GM23338 (cell line): ENCODE data around the gene EHD4. TPM values are rescaled to one million over a fixed set of nuclear protein-coding genes. Genes with fewer than 3 reads are reported as not detected.
A peak's percentile ranks its signal among the peaks of the same experiment; 100 is the strongest.

Source experiments
- ATAC-seq: fragments of 200-7000 bp; cut with Tn5 transposase; 3 replicates; pipeline ENCODE4 v1.9.1; 2020
- DNase-seq: peaks from one replicate; pipeline ENCODE4 v3.0.0-alpha.2; 2015; ENCODE audit warnings: low spot score
- H2AFZ ChIP-seq: fragments of 200-600 bp; sonication (generic); 2 replicates; pipeline ENCODE4 v1.8.0; 2016; ENCODE audit warnings: antibody characterized with exemption, mild to moderate bottlenecking, moderate library complexity
- H3F3A ChIP-seq: fragments of 200-600 bp; sonication (generic); replicated peaks from 2 replicates; pipeline ENCODE4 v1.8.0; 2017; ENCODE audit warnings: antibody characterized with exemption, mixed run types, low read depth
- H3K27ac ChIP-seq: fragments of 200-600 bp; sonication (generic); 2 replicates; pipeline ENCODE4 v1.6.1; 2016; ENCODE audit warnings: low read depth
- H3K27me3 ChIP-seq: fragments of 200-600 bp; sonication (generic); 2 replicates; pipeline ENCODE4 v1.8.0; 2016; ENCODE audit warnings: mild to moderate bottlenecking, mixed run types, moderate library complexity; ENCODE audit not compliant: insufficient read depth
- H3K36me3 ChIP-seq: fragments of 200-600 bp; sonication (generic); 2 replicates; pipeline ENCODE4 v1.8.0; 2016; ENCODE audit warnings: mild to moderate bottlenecking; ENCODE audit not compliant: insufficient read depth
- H3K4me1 ChIP-seq: fragments of 200-600 bp; sonication (generic); 2 replicates; pipeline ENCODE4 v1.8.0; 2016; ENCODE audit warnings: mild to moderate bottlenecking, moderate library complexity; ENCODE audit not compliant: insufficient read depth
- H3K4me2 ChIP-seq: fragments of 200-600 bp; sonication (generic); 2 replicates; pipeline ENCODE4 v1.7.1; 2017; ENCODE audit warnings: mixed run types
- H3K4me3 ChIP-seq: fragments of 200-600 bp; sonication (generic); 2 replicates; pipeline ENCODE4 v1.6.1; 2016; ENCODE audit warnings: mixed run types
- H3K79me2 ChIP-seq: fragments of 200-600 bp; sonication (generic); replicated peaks from 2 replicates; pipeline ENCODE4 v1.8.0; 2017; ENCODE audit warnings: mild to moderate bottlenecking; ENCODE audit not compliant: insufficient read depth
- H3K9me2 ChIP-seq: fragments of 200-600 bp; sonication (generic); 2 replicates; pipeline ENCODE4 v1.8.0; 2017; ENCODE audit not compliant: insufficient read depth
- H4K20me1 ChIP-seq: fragments of 200-600 bp; sonication (generic); replicated peaks from 2 replicates; pipeline ENCODE4 v1.8.0; 2017; ENCODE audit warnings: mild to moderate bottlenecking; ENCODE audit not compliant: insufficient read depth
- H3K27ac Mint-ChIP-seq: 2 replicates; pipeline ENCODE4 v1.8.0; 2020; ENCODE audit warnings: inconsistent platforms, mild to moderate bottlenecking, moderate library complexity, mixed read lengths
- H3K27me3 Mint-ChIP-seq: 3 replicates; pipeline ENCODE4 v1.8.0; 2022; ENCODE audit warnings: low read depth, mild to moderate bottlenecking, moderate library complexity, mixed read lengths, inconsistent platforms; ENCODE audit not compliant: insufficient read depth, poor library complexity
- H3K36me3 Mint-ChIP-seq: 3 replicates; pipeline ENCODE4 v1.8.0; 2021; ENCODE audit warnings: low read depth, mild to moderate bottlenecking, inconsistent platforms, moderate library complexity, mixed read lengths
- H3K4me1 Mint-ChIP-seq: 3 replicates; pipeline ENCODE4 v1.8.0; 2020; ENCODE audit warnings: mild to moderate bottlenecking, inconsistent platforms, mixed read lengths
- H3K4me3 Mint-ChIP-seq: 3 replicates; pipeline ENCODE4 v1.8.0; 2021; ENCODE audit warnings: moderate library complexity, mild to moderate bottlenecking, inconsistent platforms, mixed read lengths
- H3K9me3 Mint-ChIP-seq: 3 replicates; pipeline ENCODE4 v1.8.0; 2020; ENCODE audit warnings: moderate library complexity, mild to moderate bottlenecking, inconsistent platforms, mixed read lengths
- CREB1 ChIP-seq: fragments of 250-450 bp; sonication (Bioruptor Pico); IDR thresholded peaks from 2 replicates; pipeline ENCODE4 v1.5.0; 2020; ENCODE audit warnings: low read depth, mild to moderate bottlenecking, moderate library complexity
- CTCF ChIP-seq, 2 experiments: fragments of 200-600 bp in 1 of 2; sonication (generic) in 1 of 2; conservative IDR thresholded peaks; 2 replicates each; pipeline versions ENCODE4 v1.5.1 to v1.6.1; 2016 to 2017; ENCODE audit warnings: antibody characterized with exemption in 2 of 2, low read depth in 2 of 2, mild to moderate bottlenecking in 2 of 2, moderate library complexity in 1 of 2
- ETS1 ChIP-seq: IDR thresholded peaks from 2 replicates; pipeline ENCODE4 v1.6.1; 2016; ENCODE audit warnings: antibody characterized with exemption
- EZH2 ChIP-seq: fragments of 200-600 bp; sonication (generic); IDR thresholded peaks from one replicate; pipeline ENCODE4 v1.8.0; 2017; ENCODE audit warnings: antibody characterized with exemption, mild to moderate bottlenecking, low read depth; ENCODE audit not compliant: unreplicated experiment
- EZH2phosphoT487 ChIP-seq: fragments of 200-600 bp; sonication (generic); IDR thresholded peaks from one replicate; pipeline ENCODE4 v1.8.1; 2018; ENCODE audit warnings: antibody characterized with exemption; ENCODE audit not compliant: unreplicated experiment
- JUNB ChIP-seq: IDR thresholded peaks from one replicate; pipeline ENCODE4 v1.6.1; 2016; ENCODE audit warnings: antibody characterized with exemption; ENCODE audit not compliant: unreplicated experiment
- NANOG ChIP-seq: IDR thresholded peaks from 2 replicates; pipeline ENCODE4 v1.6.1; 2016; ENCODE audit warnings: antibody characterized with exemption, borderline replicate concordance
- POLR2AphosphoS5 ChIP-seq: IDR thresholded peaks from 2 replicates; pipeline ENCODE4 v1.6.1; 2016; ENCODE audit warnings: antibody characterized with exemption, low read depth
- STAT1 ChIP-seq: IDR thresholded peaks from one replicate; pipeline ENCODE4 v1.6.1; 2016; ENCODE audit warnings: antibody characterized with exemption; ENCODE audit not compliant: unreplicated experiment
- ZNF114 ChIP-seq: fragments of 250-450 bp; sonication (Bioruptor Pico); IDR thresholded peaks from 2 replicates; pipeline ENCODE4 v1.5.0; 2020; ENCODE audit warnings: mild to moderate bottlenecking, moderate library complexity
- ZNF331 ChIP-seq: fragments of 250-450 bp; sonication (Bioruptor Pico); IDR thresholded peaks from 2 replicates; pipeline ENCODE4 v1.5.0; 2020; ENCODE audit warnings: low read depth, mild to moderate bottlenecking, moderate library complexity
- polyA plus RNA-seq: library from polyadenylated mRNA; unstranded; fragments of >200 nt; fragmentation: Nextera tagmentation; extraction: Ambion mirVana; gene quantifications from 2 replicates; pipeline ENCODE4 v1.2.1, GENCODE V29; 2016
- total RNA-seq: library from RNA; depleted of rRNA; stranded (reverse); fragments of >200 nt; shearing (Covaris generic); gene quantifications from 2 replicates; pipeline ENCODE4 v1.2.3, GENCODE V29; 2014
- TF ChIP-seq, protein P1 (sequence below): fragments of 250-450 bp; sonication (Bioruptor Pico); IDR thresholded peaks from 2 replicates; pipeline ENCODE4 v1.5.0; 2020; ENCODE audit warnings: mild to moderate bottlenecking, moderate library complexity
- TF ChIP-seq, protein P2 (sequence below): IDR thresholded peaks from one replicate; pipeline ENCODE4 v1.6.1; 2018; ENCODE audit warnings: antibody characterized with exemption; ENCODE audit not compliant: unreplicated experiment

EHD4 gene
- total and polyA plus RNA-seq, 2 experiments from 2014 or later = 13.0 to 31.0 TPM

DNA sequence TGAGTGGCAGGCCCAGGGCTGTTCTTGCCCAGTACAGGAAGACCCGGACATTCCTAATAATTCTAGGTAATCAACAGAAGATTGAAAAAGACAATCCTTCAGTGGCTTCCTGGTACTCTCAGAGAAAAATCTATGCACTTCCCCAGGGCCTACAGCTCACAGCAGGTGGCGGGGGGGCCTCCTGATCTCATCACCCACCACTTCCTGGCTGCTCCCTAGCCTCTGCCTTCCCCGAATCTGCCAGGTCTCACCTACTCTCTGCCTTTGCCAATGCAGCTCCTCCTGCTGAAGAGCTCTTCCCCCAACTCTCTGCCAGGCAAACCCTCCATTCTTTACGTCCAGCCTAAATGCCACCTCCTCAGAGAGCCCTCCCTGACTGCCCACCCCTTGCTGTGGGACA is 37.5 kb downstream of the EHD4 start:
- peaks cover 33% of the 10 kb centered on the region for H3K4me1 Mint-ChIP-seq
- peaks cover 18% of the 10 kb centered on the region for H3K4me1 ChIP-seq
- H3K27me3 ChIP-seq = no peaks in the 10 kb centered on the region
- peaks cover 12% of the 10 kb centered on the region for H3K27me3 Mint-ChIP-seq
- 0 out of 2 replicates have a peak, but pooled peaks cover 4% of the 10 kb centered on the region for H3K36me3 ChIP-seq
- H3K27ac ChIP-seq = no peak overlapping the region
- H4K20me1 ChIP-seq = peaks cover 12% of the 10 kb centered on the region
- H3F3A ChIP-seq = 0 out of 2 replicates have a peak, but pooled peaks cover 4% of the 10 kb centered on the region
- peak; percentile 59 for ATAC-seq
- H3K9me2 ChIP-seq = no peaks in the 10 kb centered on the region
- H3K36me3 Mint-ChIP-seq = peaks cover 6% of the 10 kb centered on the region; the same call in 2 of the 3 replicates
- no peak overlapping the region for H3K4me3 ChIP-seq
- no peak overlapping the region for H2AFZ ChIP-seq
- H3K9me3 Mint-ChIP-seq = no peaks in the 10 kb centered on the region; the same call in 2 of the 3 replicates
- peak overlapping the region; percentile 8; the same call in 1 of the 3 replicates for H3K4me3 Mint-ChIP-seq
- TF ChIP-seq JUNB (no peak), CREB1 (no peak), EZH2 (no peak), EZH2phosphoT487 (no peak), NANOG (no peak), CTCF (conservative IDR thresholded peaks at IDR 0.05; ENCODE audit: low read depth in 2 of 2) (no peak), ZNF331 (CRISPR knock-in tag) (no peak), ZNF114 (CRISPR knock-in tag) (no peak), STAT1 (no peak), ETS1 (no peak), POLR2AphosphoS5 (no peak)
- TF ChIP-seq, protein P1, sequence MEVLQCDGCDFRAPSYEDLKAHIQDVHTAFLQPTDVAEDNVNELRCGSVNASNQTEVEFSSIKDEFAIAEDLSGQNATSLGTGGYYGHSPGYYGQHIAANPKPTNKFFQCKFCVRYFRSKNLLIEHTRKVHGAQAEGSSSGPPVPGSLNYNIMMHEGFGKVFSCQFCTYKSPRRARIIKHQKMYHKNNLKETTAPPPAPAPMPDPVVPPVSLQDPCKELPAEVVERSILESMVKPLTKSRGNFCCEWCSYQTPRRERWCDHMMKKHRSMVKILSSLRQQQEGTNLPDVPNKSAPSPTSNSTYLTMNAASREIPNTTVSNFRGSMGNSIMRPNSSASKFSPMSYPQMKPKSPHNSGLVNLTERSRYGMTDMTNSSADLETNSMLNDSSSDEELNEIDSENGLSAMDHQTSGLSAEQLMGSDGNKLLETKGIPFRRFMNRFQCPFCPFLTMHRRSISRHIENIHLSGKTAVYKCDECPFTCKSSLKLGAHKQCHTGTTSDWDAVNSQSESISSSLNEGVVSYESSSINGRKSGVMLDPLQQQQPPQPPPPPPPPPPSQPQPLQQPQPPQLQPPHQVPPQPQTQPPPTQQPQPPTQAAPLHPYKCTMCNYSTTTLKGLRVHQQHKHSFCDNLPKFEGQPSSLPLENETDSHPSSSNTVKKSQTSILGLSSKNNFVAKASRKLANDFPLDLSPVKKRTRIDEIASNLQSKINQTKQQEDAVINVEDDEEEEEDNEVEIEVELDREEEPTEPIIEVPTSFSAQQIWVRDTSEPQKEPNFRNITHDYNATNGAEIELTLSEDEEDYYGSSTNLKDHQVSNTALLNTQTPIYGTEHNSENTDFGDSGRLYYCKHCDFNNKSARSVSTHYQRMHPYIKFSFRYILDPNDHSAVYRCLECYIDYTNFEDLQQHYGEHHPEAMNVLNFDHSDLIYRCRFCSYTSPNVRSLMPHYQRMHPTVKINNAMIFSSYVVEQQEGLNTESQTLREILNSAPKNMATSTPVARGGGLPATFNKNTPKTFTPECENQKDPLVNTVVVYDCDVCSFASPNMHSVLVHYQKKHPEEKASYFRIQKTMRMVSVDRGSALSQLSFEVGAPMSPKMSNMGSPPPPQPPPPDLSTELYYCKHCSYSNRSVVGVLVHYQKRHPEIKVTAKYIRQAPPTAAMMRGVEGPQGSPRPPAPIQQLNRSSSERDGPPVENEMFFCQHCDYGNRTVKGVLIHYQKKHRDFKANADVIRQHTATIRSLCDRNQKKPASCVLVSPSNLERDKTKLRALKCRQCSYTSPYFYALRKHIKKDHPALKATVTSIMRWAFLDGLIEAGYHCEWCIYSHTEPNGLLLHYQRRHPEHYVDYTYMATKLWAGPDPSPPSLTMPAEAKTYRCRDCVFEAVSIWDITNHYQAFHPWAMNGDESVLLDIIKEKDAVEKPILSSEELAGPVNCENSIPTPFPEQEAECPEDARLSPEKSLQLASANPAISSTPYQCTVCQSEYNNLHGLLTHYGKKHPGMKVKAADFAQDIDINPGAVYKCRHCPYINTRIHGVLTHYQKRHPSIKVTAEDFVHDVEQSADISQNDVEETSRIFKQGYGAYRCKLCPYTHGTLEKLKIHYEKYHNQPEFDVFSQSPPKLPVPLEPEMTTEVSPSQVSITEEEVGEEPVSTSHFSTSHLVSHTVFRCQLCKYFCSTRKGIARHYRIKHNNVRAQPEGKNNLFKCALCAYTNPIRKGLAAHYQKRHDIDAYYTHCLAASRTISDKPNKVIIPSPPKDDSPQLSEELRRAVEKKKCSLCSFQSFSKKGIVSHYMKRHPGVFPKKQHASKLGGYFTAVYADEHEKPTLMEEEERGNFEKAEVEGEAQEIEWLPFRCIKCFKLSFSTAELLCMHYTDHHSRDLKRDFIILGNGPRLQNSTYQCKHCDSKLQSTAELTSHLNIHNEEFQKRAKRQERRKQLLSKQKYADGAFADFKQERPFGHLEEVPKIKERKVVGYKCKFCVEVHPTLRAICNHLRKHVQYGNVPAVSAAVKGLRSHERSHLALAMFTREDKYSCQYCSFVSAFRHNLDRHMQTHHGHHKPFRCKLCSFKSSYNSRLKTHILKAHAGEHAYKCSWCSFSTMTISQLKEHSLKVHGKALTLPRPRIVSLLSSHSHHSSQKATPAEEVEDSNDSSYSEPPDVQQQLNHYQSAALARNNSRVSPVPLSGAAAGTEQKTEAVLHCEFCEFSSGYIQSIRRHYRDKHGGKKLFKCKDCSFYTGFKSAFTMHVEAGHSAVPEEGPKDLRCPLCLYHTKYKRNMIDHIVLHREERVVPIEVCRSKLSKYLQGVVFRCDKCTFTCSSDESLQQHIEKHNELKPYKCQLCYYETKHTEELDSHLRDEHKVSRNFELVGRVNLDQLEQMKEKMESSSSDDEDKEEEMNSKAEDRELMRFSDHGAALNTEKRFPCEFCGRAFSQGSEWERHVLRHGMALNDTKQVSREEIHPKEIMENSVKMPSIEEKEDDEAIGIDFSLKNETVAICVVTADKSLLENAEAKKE (CRISPR knock-in tag) = no peak
- TF ChIP-seq, protein P2, sequence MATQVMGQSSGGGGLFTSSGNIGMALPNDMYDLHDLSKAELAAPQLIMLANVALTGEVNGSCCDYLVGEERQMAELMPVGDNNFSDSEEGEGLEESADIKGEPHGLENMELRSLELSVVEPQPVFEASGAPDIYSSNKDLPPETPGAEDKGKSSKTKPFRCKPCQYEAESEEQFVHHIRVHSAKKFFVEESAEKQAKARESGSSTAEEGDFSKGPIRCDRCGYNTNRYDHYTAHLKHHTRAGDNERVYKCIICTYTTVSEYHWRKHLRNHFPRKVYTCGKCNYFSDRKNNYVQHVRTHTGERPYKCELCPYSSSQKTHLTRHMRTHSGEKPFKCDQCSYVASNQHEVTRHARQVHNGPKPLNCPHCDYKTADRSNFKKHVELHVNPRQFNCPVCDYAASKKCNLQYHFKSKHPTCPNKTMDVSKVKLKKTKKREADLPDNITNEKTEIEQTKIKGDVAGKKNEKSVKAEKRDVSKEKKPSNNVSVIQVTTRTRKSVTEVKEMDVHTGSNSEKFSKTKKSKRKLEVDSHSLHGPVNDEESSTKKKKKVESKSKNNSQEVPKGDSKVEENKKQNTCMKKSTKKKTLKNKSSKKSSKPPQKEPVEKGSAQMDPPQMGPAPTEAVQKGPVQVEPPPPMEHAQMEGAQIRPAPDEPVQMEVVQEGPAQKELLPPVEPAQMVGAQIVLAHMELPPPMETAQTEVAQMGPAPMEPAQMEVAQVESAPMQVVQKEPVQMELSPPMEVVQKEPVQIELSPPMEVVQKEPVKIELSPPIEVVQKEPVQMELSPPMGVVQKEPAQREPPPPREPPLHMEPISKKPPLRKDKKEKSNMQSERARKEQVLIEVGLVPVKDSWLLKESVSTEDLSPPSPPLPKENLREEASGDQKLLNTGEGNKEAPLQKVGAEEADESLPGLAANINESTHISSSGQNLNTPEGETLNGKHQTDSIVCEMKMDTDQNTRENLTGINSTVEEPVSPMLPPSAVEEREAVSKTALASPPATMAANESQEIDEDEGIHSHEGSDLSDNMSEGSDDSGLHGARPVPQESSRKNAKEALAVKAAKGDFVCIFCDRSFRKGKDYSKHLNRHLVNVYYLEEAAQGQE = no peak
- peak overlapping the region; percentile 81 for H3K27ac Mint-ChIP-seq
- peak; percentile 51 for DNase-seq
- peak overlapping the region; percentile 38; the same call in 1 of the 2 replicates for H3K4me2 ChIP-seq
- H3K79me2 ChIP-seq = 0 out of 2 replicates have a peak, but pooled peaks cover 4% of the 10 kb centered on the region
